H7 (cell line): Measurements from ENCODE around the gene ANKFY1. TPM values are rescaled to one million over a fixed set of nuclear protein-coding genes. Genes with fewer than 3 reads are reported as not detected.
"Not testable (repeated sequence)": the region's sequence is repeated elsewhere in the genome, so short reads cannot be mapped to it uniquely, and the experiment has no call there.

ENCODE experiments used
- DNase-seq: peaks from one replicate; pipeline ENCODE4 v3.0.0; 2012
- H3K27me3 ChIP-seq: 2 replicates; pipeline ENCODE4 v1.6.0; 2011; ENCODE audit warnings: mild to moderate bottlenecking, low read length; ENCODE audit not compliant: control insufficient read depth, insufficient read depth
- H3K36me3 ChIP-seq: replicated peaks from 2 replicates; pipeline ENCODE4 v1.5.1; 2011; ENCODE audit warnings: low read length; ENCODE audit not compliant: control insufficient read depth, insufficient read depth
- H3K4me3 ChIP-seq: 2 replicates; pipeline ENCODE4 v1.5.1; 2011; ENCODE audit warnings: low read depth, mild to moderate bottlenecking, control low read depth, low read length, moderate library complexity; ENCODE audit not compliant: insufficient read depth
- total RNA-seq: library from RNA; depleted of rRNA; stranded (reverse); fragments of >200 nt; shearing (Covaris generic); gene quantifications from 2 replicates; pipeline ENCODE4 v1.2.3, GENCODE V29; 2014

Gene ANKFY1
- total RNA-seq, 1 experiment from 2014 or later = 19.2 TPM

DNA sequence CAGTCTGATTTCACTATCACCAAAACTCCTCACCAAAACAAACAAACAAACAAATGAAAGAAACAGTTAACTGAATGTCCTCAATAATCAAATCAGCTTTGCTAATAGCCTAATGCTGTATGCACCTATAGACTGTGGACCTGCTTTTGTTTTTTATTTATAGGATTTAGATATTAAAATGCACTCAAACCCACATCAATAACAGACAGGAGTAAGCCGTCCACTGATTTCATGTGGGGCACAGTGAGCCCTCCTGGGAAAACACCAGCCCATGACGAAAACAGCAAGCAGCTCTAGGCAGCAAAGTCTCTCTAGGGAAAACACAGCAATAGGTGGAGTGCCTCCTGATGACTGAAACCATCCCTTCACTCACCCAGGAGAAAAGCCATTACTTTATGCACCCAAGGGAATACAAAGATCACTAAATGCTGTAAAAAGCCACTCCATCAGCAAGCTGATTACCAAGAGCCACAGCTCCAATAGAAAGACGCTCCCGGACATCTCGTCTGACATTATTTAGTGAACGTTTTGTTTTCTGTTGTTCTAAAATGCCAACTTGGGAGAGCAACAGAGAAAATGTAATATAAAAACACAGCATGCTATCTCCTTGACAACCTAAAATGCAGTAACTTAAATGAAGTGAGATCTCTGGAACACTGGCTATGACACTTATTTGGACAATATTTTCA, 47.8 kb downstream of the ANKFY1 start:
- no peak for DNase-seq
- Histone ChIP-seq H3K4me3 (no peak overlapping the region), H3K27me3 (no peaks in the 10 kb centered on the region), H3K36me3 (peaks cover 2% of the 10 kb centered on the region)

DNA sequence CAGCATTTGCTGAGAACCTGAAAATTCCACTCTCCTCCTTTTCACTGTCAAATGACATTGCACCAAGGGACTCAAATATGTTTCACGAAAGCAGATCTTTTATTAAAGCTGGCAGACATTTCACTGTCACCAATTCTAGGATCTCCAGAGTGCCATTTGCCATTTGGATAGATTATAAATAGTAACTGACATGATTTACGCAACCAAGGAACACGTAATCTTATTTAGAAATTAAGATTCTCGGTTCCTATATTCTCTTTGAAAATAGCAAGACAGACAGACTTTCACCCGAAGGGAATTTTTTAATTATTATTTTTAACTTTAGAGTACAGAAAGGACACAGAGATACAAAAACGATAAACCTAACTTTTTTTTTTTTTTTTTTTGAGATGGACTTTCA, 49.6 kb downstream of the ANKFY1 start:
- DNase-seq = no peak
- no peak overlapping the region for H3K4me3 ChIP-seq
- H3K36me3 ChIP-seq = peaks cover 2% of the 10 kb centered on the region; the same call in 1 of the 2 replicates
- H3K27me3 ChIP-seq = no peaks in the 10 kb centered on the region

DNA sequence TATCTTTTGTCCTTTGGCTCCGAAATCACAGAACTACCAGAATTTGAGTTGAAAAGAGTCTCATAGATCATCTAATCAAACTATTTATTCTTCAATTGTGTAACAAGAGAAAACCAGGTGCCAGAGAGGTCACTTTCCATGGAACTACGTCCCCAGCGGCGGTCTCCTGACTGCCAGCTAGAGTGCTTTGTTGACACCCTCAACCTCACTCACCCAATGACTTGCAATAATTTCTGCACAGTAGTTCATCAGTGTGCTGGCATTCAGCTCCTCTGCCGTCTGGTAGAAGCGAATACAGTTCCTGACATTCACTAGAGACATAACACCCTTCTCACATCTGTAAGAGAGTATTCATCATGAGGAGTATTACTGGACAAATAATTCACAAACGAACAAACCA, 54.2 kb downstream of the ANKFY1 start:
- H3K27me3 ChIP-seq = no peaks in the 10 kb centered on the region
- no peak overlapping the region for H3K4me3 ChIP-seq
- H3K36me3 ChIP-seq = peaks cover 19% of the 10 kb centered on the region
- DNase-seq = no peak

DNA sequence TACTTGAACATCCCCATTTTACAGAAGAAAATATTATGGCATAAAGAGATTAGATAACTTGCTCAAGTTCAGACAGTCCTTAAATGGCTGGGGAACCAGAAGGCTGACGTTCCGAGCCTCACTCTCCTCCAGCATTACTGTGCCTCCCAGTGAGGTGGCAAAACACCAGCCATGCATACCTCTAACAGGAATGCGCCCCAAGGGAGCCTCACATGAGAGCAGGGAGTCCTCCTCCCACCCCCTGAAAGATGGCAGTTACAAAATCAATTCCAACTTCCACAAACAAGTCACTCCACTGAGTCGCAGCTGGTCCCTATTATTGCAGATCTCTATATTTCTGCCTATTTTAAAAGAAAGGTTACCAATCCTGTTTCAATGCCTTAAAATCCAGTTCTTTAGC, 55.5 kb downstream of the ANKFY1 start:
- Histone ChIP-seq H3K27me3 (no peaks in the 10 kb centered on the region), H3K4me3 (no peak overlapping the region), H3K36me3 (peaks cover 19% of the 10 kb centered on the region)
- no peak for DNase-seq

DNA sequence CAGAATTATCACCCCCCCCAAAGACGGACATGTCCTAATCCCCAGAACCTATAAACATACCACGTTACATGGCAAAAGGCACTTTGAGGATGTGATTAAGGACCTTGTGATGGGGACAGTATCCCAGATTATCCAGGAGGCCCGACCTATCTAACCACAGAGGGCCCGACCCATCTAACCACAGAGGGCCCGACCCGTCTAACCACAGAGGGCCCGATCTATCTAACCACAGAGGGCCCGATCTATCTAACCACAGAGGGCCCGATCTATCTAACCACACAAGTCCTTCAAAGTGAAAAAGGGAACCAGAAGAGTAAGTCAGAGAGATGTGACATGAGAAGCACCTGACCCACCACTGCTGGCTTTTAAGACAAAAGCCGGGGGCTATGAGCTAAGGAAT, 56.8 kb downstream of the ANKFY1 start:
- H3K4me3 ChIP-seq = no peak overlapping the region
- DNase-seq = no peak
- H3K27me3 ChIP-seq = no peaks in the 10 kb centered on the region
- H3K36me3 ChIP-seq = peaks cover 19% of the 10 kb centered on the region

DNA sequence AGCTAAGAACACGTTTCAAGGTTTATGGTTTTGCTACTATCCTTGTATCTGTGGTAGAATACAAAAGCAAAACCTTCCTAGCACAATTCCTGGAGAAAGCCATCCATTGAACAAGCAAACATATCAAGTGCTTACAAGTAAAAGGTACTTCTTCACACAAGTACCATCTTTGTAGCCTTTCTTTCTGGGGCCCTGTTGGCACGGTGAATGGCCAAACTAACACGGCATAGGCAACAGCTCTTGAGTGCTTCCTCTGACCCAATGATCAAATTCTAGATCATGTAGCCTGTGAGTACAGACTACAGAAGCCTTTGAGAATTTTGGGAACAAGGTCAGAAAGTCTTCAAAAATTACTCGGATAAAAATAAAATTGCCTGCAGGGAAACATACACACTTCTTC, 57.9 kb downstream of the ANKFY1 start:
- Histone ChIP-seq H3K4me3 (no peak overlapping the region), H3K27me3 (no peaks in the 10 kb centered on the region), H3K36me3 (peaks cover 19% of the 10 kb centered on the region)
- no peak for DNase-seq

DNA sequence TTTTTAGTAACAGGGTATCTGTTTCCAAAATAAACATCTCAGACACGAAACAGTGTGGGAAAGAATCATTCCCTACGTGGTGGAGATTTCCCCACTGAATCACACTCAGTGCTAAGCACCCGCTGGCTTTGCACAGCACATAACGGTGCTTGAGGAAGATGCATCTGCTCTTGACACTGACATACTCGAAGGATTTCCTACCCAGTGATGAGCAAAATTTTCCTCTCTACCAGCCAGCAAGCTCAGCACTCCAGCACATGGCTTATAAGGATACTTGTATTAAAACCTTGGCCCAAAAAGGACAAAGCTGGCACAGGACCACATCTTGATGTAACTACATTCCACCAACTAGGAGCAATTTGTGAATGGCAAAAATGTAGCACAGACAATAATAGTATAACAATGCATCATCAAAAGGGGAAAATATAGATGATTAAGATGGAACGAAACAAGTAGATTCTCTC, 59.0 kb downstream of the ANKFY1 start:
- H3K36me3 ChIP-seq = peaks cover 19% of the 10 kb centered on the region
- DNase-seq = no peak
- no peaks in the 10 kb centered on the region for H3K27me3 ChIP-seq
- H3K4me3 ChIP-seq = no peak overlapping the region

DNA sequence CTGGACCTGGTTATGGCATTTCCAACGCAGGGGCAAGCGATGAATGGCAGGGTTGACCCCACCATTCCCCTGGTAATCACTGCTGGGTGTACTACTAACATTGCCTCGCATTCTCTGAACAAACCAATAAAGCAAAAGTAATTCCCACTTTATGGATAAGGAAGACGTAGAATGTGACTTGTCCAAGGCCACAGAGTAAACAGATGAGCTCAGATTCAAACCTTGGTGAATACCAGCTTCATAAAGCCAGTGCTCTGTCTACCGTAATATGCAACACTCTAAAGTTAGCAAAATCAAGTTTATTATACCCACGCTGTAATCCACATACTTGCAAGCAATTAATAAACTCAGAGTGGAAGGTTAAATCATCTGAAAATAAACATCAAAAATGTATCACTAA, 59.6 kb downstream of the ANKFY1 start:
- no peak for DNase-seq
- Histone ChIP-seq H3K27me3 (no peaks in the 10 kb centered on the region), H3K36me3 (peaks cover 19% of the 10 kb centered on the region), H3K4me3 (no peak overlapping the region)

DNA sequence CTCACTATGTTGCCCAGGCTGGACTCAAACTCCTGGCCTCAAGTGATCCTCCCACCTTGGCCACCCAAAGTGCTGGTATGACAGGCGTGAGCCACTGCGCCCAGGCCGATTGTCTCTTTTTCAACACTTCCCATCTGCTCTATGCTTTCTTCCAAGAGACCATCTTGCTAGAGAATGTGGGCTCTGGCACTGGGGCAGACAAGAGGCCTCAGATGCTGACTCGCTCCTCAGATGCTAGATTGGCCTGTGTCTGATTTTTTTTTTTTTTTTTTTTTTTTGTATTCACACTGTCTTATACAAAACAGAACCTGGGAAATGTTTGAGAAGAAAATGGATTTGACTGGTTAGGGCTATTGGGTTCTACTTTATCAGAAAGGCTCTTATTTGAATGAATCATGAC, 62.6 kb downstream of the ANKFY1 start:
- DNase-seq = no peak
- Histone ChIP-seq H3K36me3 (peaks cover 7% of the 10 kb centered on the region), H3K4me3 (no peak overlapping the region), H3K27me3 (no peaks in the 10 kb centered on the region)

DNA sequence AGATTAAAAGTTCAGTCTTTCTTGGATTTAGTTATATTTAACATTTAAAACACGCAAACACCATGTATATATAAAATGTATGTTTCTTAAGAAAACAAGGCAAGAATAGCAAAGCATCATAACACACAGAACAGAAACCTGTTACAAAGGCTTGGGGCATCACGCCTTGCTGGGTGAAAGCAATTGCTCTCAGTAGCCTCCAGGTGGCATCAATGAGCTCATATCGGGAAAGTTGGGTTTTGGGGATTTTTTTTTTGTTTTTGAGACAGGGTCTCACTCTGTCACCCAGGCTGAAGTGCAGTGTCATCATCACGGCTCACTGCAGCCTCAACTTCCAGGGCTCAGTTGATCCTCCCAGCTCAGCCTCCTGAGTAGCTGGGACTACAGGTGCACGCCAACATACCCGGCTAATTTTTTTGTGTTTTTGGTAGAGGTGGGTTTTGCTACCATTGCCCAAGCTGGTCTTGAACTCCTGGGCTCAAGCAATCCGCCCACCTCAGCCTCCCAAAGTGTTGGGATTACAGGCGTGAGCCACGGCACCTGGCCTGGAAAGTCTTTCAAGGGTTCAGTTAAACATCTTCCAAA, 63.9 kb downstream of the ANKFY1 start:
- peak; percentile 85 for DNase-seq
- no peaks in the 10 kb centered on the region for H3K27me3 ChIP-seq
- no peak overlapping the region for H3K4me3 ChIP-seq
- peaks cover 3% of the 10 kb centered on the region for H3K36me3 ChIP-seq

DNA sequence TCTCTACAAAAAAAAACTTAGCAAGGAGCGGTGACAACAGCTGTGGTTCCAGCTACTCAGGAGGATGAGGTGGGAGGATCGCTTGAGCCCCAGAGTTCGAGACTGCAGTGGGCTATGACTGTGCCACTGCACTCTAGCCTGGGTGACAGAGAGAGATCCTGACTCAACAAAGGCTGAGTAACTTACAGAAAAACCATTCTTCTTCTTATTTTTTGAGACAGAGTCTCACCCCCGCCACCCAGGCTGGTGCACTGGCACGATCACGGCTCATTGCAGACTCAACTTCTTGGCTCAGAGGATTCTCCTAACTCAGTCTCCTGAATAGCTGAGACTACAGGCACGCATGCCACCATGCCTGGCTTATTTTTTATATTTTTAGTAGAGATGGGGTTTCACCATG, 64.8 kb downstream of the ANKFY1 start:
- Histone ChIP-seq H3K4me3 (no peak overlapping the region), H3K27me3 (no peaks in the 10 kb centered on the region), H3K36me3 (peaks cover 4% of the 10 kb centered on the region)
- DNase-seq = no peak

DNA sequence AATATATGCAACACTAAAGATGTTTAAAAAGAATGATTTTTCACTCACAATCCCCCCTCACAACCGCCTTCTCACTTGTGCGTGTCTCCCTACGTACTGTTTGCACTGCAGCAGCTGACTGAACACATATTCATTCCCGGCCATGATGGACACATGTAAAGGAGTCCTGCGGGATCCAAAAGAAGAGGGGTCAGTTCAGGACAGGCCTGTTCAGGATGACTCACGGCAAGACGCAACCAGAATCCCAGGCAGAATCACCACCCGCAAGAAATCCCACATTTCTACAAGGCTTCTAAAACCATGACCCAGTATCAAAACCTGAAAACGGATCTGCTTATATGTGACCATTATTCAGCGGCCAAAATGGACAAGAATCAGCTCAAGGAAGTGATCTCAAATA, 68.5 kb downstream of the ANKFY1 start:
- Histone ChIP-seq H3K36me3 (peaks cover 4% of the 10 kb centered on the region), H3K27me3 (no peaks in the 10 kb centered on the region), H3K4me3 (no peak overlapping the region)
- DNase-seq = no peak

DNA sequence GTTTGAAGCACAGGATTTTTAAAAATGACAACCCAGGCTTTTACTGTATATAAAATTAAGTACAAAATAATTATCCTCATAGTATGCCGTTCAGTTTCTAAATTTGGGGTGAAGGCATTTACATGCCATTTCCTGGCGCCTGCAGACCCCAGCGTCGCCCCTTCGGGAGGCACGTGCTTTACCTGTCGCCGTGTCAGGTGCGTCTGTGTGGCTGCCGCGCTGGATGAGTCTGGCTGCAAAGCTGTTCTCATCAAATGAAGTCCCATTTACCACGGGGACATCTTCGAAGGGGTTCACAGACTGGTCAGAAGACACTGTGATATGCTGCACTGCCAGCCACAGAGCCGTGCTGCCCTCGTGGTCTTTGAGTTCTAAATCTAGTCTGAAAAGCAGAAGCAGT, 69.0 kb downstream of the ANKFY1 start:
- DNase-seq = no peak
- Histone ChIP-seq H3K27me3 (no peaks in the 10 kb centered on the region), H3K4me3 (no peak overlapping the region), H3K36me3 (peaks cover 5% of the 10 kb centered on the region)

DNA sequence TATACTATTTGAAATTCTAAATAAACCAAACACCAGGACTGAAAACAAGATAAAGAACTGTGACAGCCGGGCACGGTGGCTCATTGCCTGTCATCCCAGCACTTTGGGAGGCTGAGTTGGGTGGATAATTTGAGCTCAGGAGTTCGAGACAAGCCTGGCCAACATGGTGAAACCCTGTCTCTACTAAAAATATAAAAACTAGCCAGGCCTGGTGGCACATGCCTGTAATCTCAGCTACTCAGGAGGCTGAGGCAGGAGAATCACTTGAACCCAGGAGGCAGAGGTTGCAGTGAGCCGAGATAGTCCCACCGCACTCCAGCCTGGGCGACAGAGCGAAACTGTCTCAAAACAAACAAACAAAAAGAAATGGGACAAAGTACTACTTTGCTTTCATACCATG, 73.0 kb downstream of the ANKFY1 start:
- not testable (repeated sequence) for H3K27me3 ChIP-seq, H3K4me3 ChIP-seq, DNase-seq, H3K36me3 ChIP-seq

DNA sequence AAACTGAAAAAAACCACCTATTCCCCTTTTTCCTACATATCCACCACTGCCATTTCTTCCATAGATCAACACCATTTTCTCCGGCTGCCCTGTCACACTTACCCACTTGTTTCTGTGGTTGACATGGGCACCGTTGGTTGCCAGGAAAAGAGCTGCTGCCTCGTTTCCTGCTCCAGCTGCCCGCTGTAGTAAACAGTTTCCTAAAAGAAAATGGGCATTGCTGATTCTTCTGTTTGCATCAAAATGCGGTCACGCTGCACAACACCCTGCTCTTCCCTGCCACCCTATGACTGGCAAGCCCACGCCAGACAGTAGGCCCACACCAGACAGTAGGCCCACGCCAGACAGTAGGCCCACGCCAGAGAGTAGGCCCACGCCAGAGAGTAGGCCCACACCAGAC, 74.5 kb downstream of the ANKFY1 start:
- no peak overlapping the region for H3K4me3 ChIP-seq
- H3K36me3 ChIP-seq = peaks cover 12% of the 10 kb centered on the region
- no peak for DNase-seq
- no peaks in the 10 kb centered on the region for H3K27me3 ChIP-seq
